GM15510 (cell line): ENCODE data around the gene DOCK2.

Experiments
- POLR2A ChIP-seq: IDR thresholded peaks from 3 replicates; pipeline ENCODE4 v1.6.1; 2011; ENCODE audit warnings: borderline replicate concordance; ENCODE audit not compliant: insufficient read length; ENCODE audit errors: extremely low read depth

The DOCK2 gene

GRCh38 chr5:169974121-169974770 is 337.2 kb downstream of the DOCK2 start:
- TF ChIP-seq POLR2A: no peak

- no peak for TF ChIP-seq POLR2A
Observed at GRCh38 chr5:169978714-169979113, 341.6 kb downstream of the DOCK2 start.

GRCh38 chr5:169979871-169980270 is 342.8 kb downstream of the DOCK2 start:
- no peak for TF ChIP-seq POLR2A

GRCh38 chr5:169980418-169981053 is 343.5 kb downstream of the DOCK2 start, which contains the start of gene INSYN2B:
Gene INSYN2B (minus strand): TSS chr5:169980495. CDS start chr5:169883898, 96,597 bp downstream.
- no peak for TF ChIP-seq POLR2A

GRCh38 chr5:169988206-169988605 is 351.1 kb downstream of the DOCK2 start:
- TF ChIP-seq POLR2A: no peak

- no peak for TF ChIP-seq POLR2A
Observed at GRCh38 chr5:169988947-169989346, 351.9 kb downstream of the DOCK2 start.

- no peak for TF ChIP-seq POLR2A
Observed at GRCh38 chr5:169989365-169989764, 352.3 kb downstream of the DOCK2 start.

GRCh38 chr5:169991115-169991869 is 354.2 kb downstream of the DOCK2 start:
- no peak for TF ChIP-seq POLR2A

GRCh38 chr5:169992789-169993484 is 355.9 kb downstream of the DOCK2 start:
- no peak for TF ChIP-seq POLR2A

GRCh38 chr5:169993485-169993790 is 356.4 kb downstream of the DOCK2 start:
- TF ChIP-seq POLR2A: no peak

- no peak for TF ChIP-seq POLR2A
Observed at GRCh38 chr5:169997798-169998197, 360.7 kb downstream of the DOCK2 start.

GRCh38 chr5:169999621-170000020 is 362.5 kb downstream of the DOCK2 start:
- no peak for TF ChIP-seq POLR2A

- TF ChIP-seq POLR2A: no peak
Observed at GRCh38 chr5:170000155-170000554, 363.1 kb downstream of the DOCK2 start.

GRCh38 chr5:170006021-170006420 is 368.9 kb downstream of the DOCK2 start:
- no peak for TF ChIP-seq POLR2A

GRCh38 chr5:170008376-170008775 is 371.3 kb downstream of the DOCK2 start:
- TF ChIP-seq POLR2A: no peak

GRCh38 chr5:170010595-170010994 is 373.5 kb downstream of the DOCK2 start:
- TF ChIP-seq POLR2A: no peak

- no peak for TF ChIP-seq POLR2A
Observed at GRCh38 chr5:170011751-170012150, 374.7 kb downstream of the DOCK2 start.
